ENCODE results near the gene TOM1L2. TPM values are rescaled to one million over a fixed set of nuclear protein-coding genes. Genes with fewer than 3 reads are reported as not detected.

Gene TOM1L2
- total and polyA plus RNA-seq, 2 donors from 2014 or later = 28.2 to 59.4 TPM

- FAIRE-seq = no peak
Measured at GRCh38 chr17:17963694-17964436, 8.3 kb downstream of the TOM1L2 start.

GRCh38 chr17:17963066-17963465, 9.1 kb downstream of the TOM1L2 start:
- no peak for FAIRE-seq
- no peaks in the 10 kb centered on the region for H3K36me3 ChIP-seq (ENCODE audit: control insufficient read depth in 2 of 3, insufficient read depth in 3 of 3, low read length in 3 of 3)
- peaks cover 3 to 32% (median 25%) of the 10 kb centered on the region in 3 donors for H3K4me1 ChIP-seq (ENCODE audit: control insufficient read depth in 2 of 3, insufficient read depth in 2 of 3, low read depth in 1 of 3, low read length in 3 of 3)
- intact Hi-C loops (cut with DNase I) = no loop called here
- no peaks in the 10 kb centered on the region for H3K27me3 ChIP-seq (ENCODE audit: control insufficient read depth, insufficient read depth, low read length)
- H3K9me3 ChIP-seq (ENCODE audit: control insufficient read depth in 2 of 3, insufficient read depth in 1 of 3, low read length in 3 of 3) = no peaks in the 10 kb centered on the region
- H3K9ac ChIP-seq (ENCODE audit: low read length in 3 of 3) = no peak overlapping the region
- no peak overlapping the region for H3K4me3 ChIP-seq (ENCODE audit: low read length in 3 of 3)
- no peak for TF ChIP-seq CTCF (IDR thresholded peaks at IDR 0.05; ENCODE audit: borderline replicate concordance, extremely low read depth, insufficient read depth)
- no peak overlapping the region for H3K27ac ChIP-seq (ENCODE audit: low read depth in 2 of 2, low read length in 2 of 2)
- no peak for DNase-seq

More at GRCh38 chr17:17963694-17964436, 8.3 kb downstream of the TOM1L2 start:
- DNase-seq = no peak
- intact Hi-C loops (cut with DNase I) = no loop called here
- TF ChIP-seq CTCF (IDR thresholded peaks at IDR 0.05; ENCODE audit: borderline replicate concordance, extremely low read depth, insufficient read depth) = no peak
- H3K36me3 ChIP-seq (ENCODE audit: control insufficient read depth in 2 of 3, insufficient read depth in 3 of 3, low read length in 3 of 3) = no peaks in the 10 kb centered on the region
- H3K9me3 ChIP-seq (ENCODE audit: control insufficient read depth in 2 of 3, insufficient read depth in 1 of 3, low read length in 3 of 3) = no peaks in the 10 kb centered on the region
- H3K27me3 ChIP-seq (ENCODE audit: control insufficient read depth, insufficient read depth, low read length) = no peaks in the 10 kb centered on the region
- no peak overlapping the region for H3K9ac ChIP-seq (ENCODE audit: low read length in 3 of 3)
- no peak overlapping the region for H3K27ac ChIP-seq (ENCODE audit: low read depth in 2 of 2, low read length in 2 of 2)
- H3K4me3 ChIP-seq (ENCODE audit: low read length in 3 of 3) = no peak overlapping the region
- peaks cover 3 to 27% (median 17%) of the 10 kb centered on the region in 3 donors for H3K4me1 ChIP-seq (ENCODE audit: control insufficient read depth in 2 of 3, insufficient read depth in 2 of 3, low read depth in 1 of 3, low read length in 3 of 3)

- peak overlapping the region; percentile 72 to 76 for H3K27ac ChIP-seq (ENCODE audit: low read depth in 2 of 2, low read length in 2 of 2)
- no peaks in the 10 kb centered on the region for H3K9me3 ChIP-seq (ENCODE audit: control insufficient read depth in 2 of 3, insufficient read depth in 1 of 3, low read length in 3 of 3)
- no peak overlapping the region for H3K4me3 ChIP-seq (ENCODE audit: low read length in 3 of 3)
- H3K36me3 ChIP-seq (ENCODE audit: control insufficient read depth in 2 of 3, insufficient read depth in 3 of 3, low read length in 3 of 3) = no peaks in the 10 kb centered on the region
- intact Hi-C loops (cut with DNase I) = no loop called here
- DNase-seq = no peak
- H3K27me3 ChIP-seq (ENCODE audit: control insufficient read depth, insufficient read depth, low read length) = no peaks in the 10 kb centered on the region
- TF ChIP-seq CTCF (IDR thresholded peaks at IDR 0.05; ENCODE audit: borderline replicate concordance, extremely low read depth, insufficient read depth) = no peak
- H3K9ac ChIP-seq (ENCODE audit: low read length in 3 of 3) = no peak overlapping the region
- no peak for FAIRE-seq
- peaks cover 3 to 34% (median 23%) of the 10 kb centered on the region in 3 donors for H3K4me1 ChIP-seq (ENCODE audit: control insufficient read depth in 2 of 3, insufficient read depth in 2 of 3, low read depth in 1 of 3, low read length in 3 of 3)
Measured at GRCh38 chr17:17960500-17961030, 11.6 kb downstream of the TOM1L2 start.

Measured in kidney (tissue), 14 donors.